ENCODE data around the gene SH3GL1. TPM values are rescaled to one million over a fixed set of nuclear protein-coding genes. Genes with fewer than 3 reads are reported as not detected.

Gene SH3GL1
- total RNA-seq, 2 experiments from 2014 or later, result 62.1 to 64.0 TPM

- Mint-ChIP-seq H3K9me3 (no peaks in the 10 kb centered on the region), H3K27me3 (no peaks in the 10 kb centered on the region), H3K4me3 (peak overlapping the region; percentile 73), H3K36me3 (ENCODE audit: low read depth) (peaks cover 11% of the 10 kb centered on the region), H3K27ac (peak overlapping the region; percentile 97), H3K4me1 (peaks cover 56% of the 10 kb centered on the region)
- ChIA-PET CTCF (interaction anchor here (0.9 to 2.9 kb wide), 3 partner anchors 16 to 33 kb away, joined by 3 to 36 read pairs (median 4); partner anchors contain the start of genes CHAF1A and SH3GL1), POLR2A (interaction anchor here (0.8 to 2.6 kb wide), 6 partner anchors 9 to 34 kb away, joined by 4 to 20 read pairs (median 5); partner anchors contain the start of genes CHAF1A, MPND and SH3GL1)
- DNase-seq, result peak; percentile 33
These were observed 32.1 kb downstream of the SH3GL1 start for GRCh38 chr19:4368128-4368820.

DNA sequence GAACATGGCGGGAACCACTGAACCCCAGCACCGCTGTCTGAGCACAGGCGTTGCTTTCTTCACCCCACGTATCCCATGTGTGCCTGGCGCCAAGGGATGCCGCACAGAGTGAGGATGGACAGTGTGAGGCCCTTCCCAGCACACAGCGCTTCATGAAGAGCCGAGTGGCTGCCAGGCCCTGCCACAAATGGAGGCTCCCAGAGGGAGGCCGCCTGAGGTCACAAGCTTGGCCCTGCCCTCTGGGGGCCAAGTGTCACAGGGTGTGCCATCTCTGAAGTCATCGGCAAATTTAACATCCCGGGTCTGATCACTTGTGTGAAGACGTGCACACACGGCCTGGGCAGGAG, 32.6 kb downstream of the SH3GL1 start:
- no peak for DNase-seq
- CTCF ChIA-PET, result interaction anchor here (2.9 kb wide), 1 partner anchor 33 kb away, joined by 36 read pairs; the partner anchor contains the start of genes CHAF1A and SH3GL1
- no peaks in the 10 kb centered on the region for H3K27me3 Mint-ChIP-seq
- H3K4me3 Mint-ChIP-seq, result no peak overlapping the region
- H3K4me1 Mint-ChIP-seq, result peaks cover 54% of the 10 kb centered on the region
- peaks cover 11% of the 10 kb centered on the region for H3K36me3 Mint-ChIP-seq (ENCODE audit: low read depth)
- POLR2A ChIA-PET, result interaction anchor here (1.8 to 2.0 kb wide), 2 partner anchors 24 to 34 kb away, joined by 6 to 11 read pairs; partner anchors contain the start of genes CHAF1A and MPND
- H3K9me3 Mint-ChIP-seq, result no peaks in the 10 kb centered on the region
- peak overlapping the region; percentile 97 for H3K27ac Mint-ChIP-seq

DNA sequence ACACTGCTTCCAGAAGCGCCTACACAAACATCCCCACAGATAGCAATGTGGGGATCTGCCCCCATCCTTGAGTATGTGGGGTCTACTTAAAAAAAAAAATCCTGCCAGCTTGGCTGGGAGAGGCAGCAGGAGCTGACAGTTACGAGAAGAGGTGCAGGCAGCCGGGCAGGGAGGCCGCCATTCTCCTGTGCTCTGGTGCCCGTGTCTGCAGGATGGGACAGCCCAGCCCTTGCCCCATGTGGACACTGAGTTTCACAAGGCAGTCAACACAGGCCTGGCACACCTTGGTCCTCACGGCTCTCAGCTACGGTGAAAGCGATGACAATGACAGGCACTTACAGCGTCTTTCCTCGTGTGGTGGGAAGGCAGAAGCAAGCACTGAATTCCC, 33.0 kb downstream of the SH3GL1 start:
- H3K4me3 Mint-ChIP-seq, result no peak overlapping the region
- peak overlapping the region; percentile 97 for H3K27ac Mint-ChIP-seq
- peaks cover 11% of the 10 kb centered on the region for H3K36me3 Mint-ChIP-seq (ENCODE audit: low read depth)
- CTCF ChIA-PET, result interaction anchor here (0.6 to 1.7 kb wide), 2 partner anchors 15 to 380 kb away, joined by 5 to 7 read pairs; no protein-coding TSS in a partner anchor
- H3K27me3 Mint-ChIP-seq, result no peaks in the 10 kb centered on the region
- no peak for DNase-seq
- POLR2A ChIA-PET, result interaction anchor here (1.0 to 2.0 kb wide), 3 partner anchors 23 to 35 kb away, joined by 3 to 11 read pairs (median 6); partner anchors contain the start of genes CHAF1A, MPND and SH3GL1
- peaks cover 50% of the 10 kb centered on the region for H3K4me1 Mint-ChIP-seq
- no peaks in the 10 kb centered on the region for H3K9me3 Mint-ChIP-seq

DNA sequence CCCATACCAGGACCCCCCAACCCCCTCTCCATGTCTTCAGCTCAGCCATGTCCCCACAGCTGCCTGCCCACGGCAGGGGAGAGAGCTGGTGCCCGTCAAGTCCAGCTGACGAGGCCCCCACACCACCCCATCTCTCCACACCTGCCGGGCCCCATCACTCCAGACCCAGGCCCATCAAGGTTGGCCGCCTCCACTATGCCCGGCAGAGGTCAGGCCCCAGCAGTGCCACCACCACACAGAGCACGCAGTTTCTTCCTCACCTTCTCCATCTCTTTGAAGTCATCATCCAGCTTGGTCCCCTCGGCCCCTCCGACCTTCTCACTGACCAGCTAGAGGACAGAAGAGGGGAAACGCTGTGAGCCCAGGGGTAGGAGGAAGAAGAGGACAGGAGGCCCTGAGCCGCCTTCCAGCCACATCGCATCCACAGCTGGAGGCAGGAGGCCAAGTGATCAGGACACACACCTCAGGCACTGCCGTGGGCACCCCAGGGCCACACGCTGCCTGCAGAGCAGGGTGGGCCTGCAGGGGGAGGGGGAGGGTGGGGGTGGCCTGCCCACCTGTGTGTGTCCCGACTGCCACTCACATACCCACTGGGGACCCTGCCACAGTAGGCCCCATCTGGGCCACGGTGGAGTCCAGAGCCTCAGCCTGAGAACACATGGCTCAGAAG, 33.5 kb downstream of the SH3GL1 start:
- CTCF ChIA-PET, result interaction anchor here (0.6 to 1.7 kb wide), 2 partner anchors 14 to 379 kb away, joined by 5 to 7 read pairs; no protein-coding TSS in a partner anchor
- H3K4me1 Mint-ChIP-seq, result peaks cover 46% of the 10 kb centered on the region
- no peak overlapping the region for H3K4me3 Mint-ChIP-seq
- no peak for DNase-seq
- no peaks in the 10 kb centered on the region for H3K9me3 Mint-ChIP-seq
- no peaks in the 10 kb centered on the region for H3K27me3 Mint-ChIP-seq
- POLR2A ChIA-PET, result interaction anchor here (0.6 to 5.9 kb wide), 6 partner anchors 10 to 49 kb away, joined by 3 to 22 read pairs (median 4); partner anchors contain the start of genes CHAF1A, MPND and SH3GL1
- H3K27ac Mint-ChIP-seq, result peak overlapping the region; percentile 97
- peaks cover 16% of the 10 kb centered on the region for H3K36me3 Mint-ChIP-seq (ENCODE audit: low read depth)

DNA sequence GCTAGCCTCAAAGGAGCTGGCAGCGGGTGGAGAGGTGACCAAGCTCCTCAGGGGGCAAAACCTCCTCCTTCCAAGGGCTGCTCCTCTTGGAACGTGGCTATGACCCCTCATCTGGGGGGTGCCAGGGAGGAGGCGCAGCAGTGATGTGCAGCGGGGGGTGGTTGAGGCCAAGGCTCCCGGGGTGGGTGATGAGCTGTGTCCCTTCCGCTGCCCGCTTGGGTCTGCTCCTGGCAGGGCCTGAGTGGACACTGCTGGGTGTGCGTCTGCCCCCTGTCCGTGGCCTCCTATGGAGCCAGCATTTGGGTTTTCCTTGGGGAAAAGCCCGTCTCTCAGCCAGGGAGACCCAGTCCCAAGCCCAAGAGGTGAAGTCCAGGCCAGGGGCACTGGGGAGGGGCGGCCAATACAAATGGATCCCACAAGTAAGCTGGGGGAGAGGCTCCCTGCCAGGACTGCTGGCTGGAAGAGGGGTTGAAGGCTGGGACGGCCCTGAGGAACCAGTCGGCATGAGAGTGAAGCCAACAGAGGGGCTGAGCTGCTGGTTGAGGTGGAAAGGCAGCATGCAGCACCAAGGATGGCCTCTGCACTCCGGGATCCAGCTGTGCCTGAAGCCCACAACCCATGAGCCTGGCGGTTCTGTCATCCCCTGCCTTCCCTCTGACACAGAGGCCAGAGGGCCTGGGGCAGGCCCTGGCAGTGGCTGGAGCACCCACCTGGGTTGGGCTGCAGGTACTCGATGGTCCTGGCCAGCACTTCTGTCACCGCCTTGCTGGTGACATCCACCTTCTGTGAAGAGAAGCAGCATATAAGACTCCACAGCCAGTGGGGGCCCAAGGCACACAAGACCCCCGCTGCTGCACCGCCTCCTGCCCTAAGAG, 34.3 kb downstream of the SH3GL1 start:
- ChIA-PET CTCF (interaction anchor here (1.7 kb wide), 1 partner anchor 13 kb away, joined by 7 read pairs; no protein-coding TSS in a partner anchor), POLR2A (interaction anchor here (0.6 to 5.9 kb wide), 7 partner anchors 10 to 50 kb away, joined by 3 to 22 read pairs (median 5); partner anchors contain the start of genes CHAF1A, MPND and SH3GL1)
- no peak overlapping the region for H3K27ac Mint-ChIP-seq
- H3K4me3 Mint-ChIP-seq, result no peak overlapping the region
- no peak for DNase-seq
- no peaks in the 10 kb centered on the region for H3K27me3 Mint-ChIP-seq
- peaks cover 38% of the 10 kb centered on the region for H3K4me1 Mint-ChIP-seq
- H3K9me3 Mint-ChIP-seq, result no peaks in the 10 kb centered on the region
- H3K36me3 Mint-ChIP-seq (ENCODE audit: low read depth), result peaks cover 16% of the 10 kb centered on the region

- Mint-ChIP-seq H3K27ac (no peak overlapping the region), H3K4me1 (peaks cover 31% of the 10 kb centered on the region), H3K9me3 (no peaks in the 10 kb centered on the region), H3K27me3 (no peaks in the 10 kb centered on the region), H3K36me3 (ENCODE audit: low read depth) (peaks cover 23% of the 10 kb centered on the region), H3K4me3 (no peak overlapping the region)
- no peak for DNase-seq
- ChIA-PET POLR2A (interaction anchor here (1.0 to 5.9 kb wide), 4 partner anchors 9 to 35 kb away, joined by 5 to 22 read pairs (median 6); partner anchors contain the start of genes MPND and SH3GL1), CTCF (interaction anchor here (1.3 to 3.5 kb wide), 2 partner anchors 13 to 98 kb away, joined by 3 to 11 read pairs; no protein-coding TSS in a partner anchor)
These were observed 35.0 kb downstream of the SH3GL1 start for GRCh38 chr19:4365341-4365740.

- peaks cover 27% of the 10 kb centered on the region for H3K36me3 Mint-ChIP-seq (ENCODE audit: low read depth)
These were observed 36.6 kb downstream of the SH3GL1 start for GRCh38 chr19:4363571-4364304.

GRCh38 chr19:4362831-4363545, 37.4 kb downstream of the SH3GL1 start:
- DNase-seq, result no peak
- Mint-ChIP-seq H3K4me3 (no peak overlapping the region), H3K36me3 (ENCODE audit: low read depth) (peaks cover 26% of the 10 kb centered on the region), H3K27me3 (no peaks in the 10 kb centered on the region), H3K4me1 (peaks cover 10% of the 10 kb centered on the region), H3K9me3 (no peaks in the 10 kb centered on the region), H3K27ac (no peak overlapping the region)
- ChIA-PET CTCF (interaction anchor here (1.2 to 3.5 kb wide), 4 partner anchors 10 to 39 kb away, joined by 4 to 11 read pairs (median 5); partner anchors contain the start of genes CHAF1A and MPND), POLR2A (interaction anchor here (5.9 kb wide), 1 partner anchor 20 kb away, joined by 22 read pairs; the partner anchor contains the start of gene MPND)

More at GRCh38 chr19:4363571-4364304, 36.6 kb downstream of the SH3GL1 start:
- CTCF ChIA-PET, result interaction anchor here (1.2 to 3.5 kb wide), 5 partner anchors 11 to 97 kb away, joined by 3 to 11 read pairs (median 5); partner anchors contain the start of genes CHAF1A and MPND
- no peak for DNase-seq
- Mint-ChIP-seq H3K4me3 (no peak overlapping the region), H3K4me1 (peaks cover 17% of the 10 kb centered on the region), H3K27me3 (no peaks in the 10 kb centered on the region), H3K9me3 (no peaks in the 10 kb centered on the region), H3K27ac (no peak overlapping the region)
- POLR2A ChIA-PET, result interaction anchor here (5.9 kb wide), 1 partner anchor 20 kb away, joined by 22 read pairs; the partner anchor contains the start of gene MPND

DNA sequence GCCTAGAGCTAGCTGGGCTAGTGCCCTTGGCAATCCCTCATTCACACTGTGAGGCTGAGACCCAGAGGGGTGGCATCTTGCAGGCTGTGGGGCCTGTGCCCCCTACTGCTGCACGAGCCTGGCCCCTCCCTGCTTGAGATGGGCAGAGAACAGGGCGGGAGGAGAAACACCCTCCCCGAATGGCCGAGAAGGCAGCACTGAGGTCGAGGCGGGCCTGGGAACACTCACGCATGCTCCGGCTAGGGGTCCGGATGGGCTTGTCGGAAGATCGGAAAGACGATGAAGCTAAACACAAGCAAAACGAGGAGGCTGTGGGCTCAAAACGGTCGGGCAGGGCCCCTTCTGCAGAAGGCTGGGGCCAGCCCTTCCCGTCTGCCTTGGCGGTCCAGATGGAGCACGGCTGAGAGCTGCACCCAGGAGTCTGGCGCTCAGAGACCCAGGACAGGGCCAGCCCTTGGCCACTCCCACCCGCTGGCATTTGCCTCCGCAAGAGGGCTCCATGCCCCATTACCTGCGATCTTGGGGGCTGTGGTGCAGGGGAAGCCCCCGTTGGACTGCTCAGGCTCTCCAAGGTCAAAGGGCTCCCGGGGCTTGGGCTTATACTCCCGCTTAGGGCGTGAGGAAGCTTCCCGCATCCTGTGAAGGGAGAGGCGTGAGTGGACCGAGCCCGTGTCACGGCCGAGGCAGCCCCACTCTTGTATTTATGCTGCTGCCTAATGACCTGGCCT, 38.1 kb downstream of the SH3GL1 start:
- H3K36me3 Mint-ChIP-seq (ENCODE audit: low read depth), result peaks cover 22% of the 10 kb centered on the region
- ChIA-PET POLR2A (interaction anchor here (5.9 kb wide), 1 partner anchor 19 kb away, joined by 22 read pairs; the partner anchor contains the start of gene MPND), CTCF (interaction anchor here (3.5 kb wide), 1 partner anchor 10 kb away, joined by 11 read pairs; no protein-coding TSS in a partner anchor)
- no peaks in the 10 kb centered on the region for H3K9me3 Mint-ChIP-seq
- H3K27me3 Mint-ChIP-seq, result no peaks in the 10 kb centered on the region
- no peak overlapping the region for H3K4me3 Mint-ChIP-seq
- peaks cover 3% of the 10 kb centered on the region for H3K4me1 Mint-ChIP-seq
- no peak overlapping the region for H3K27ac Mint-ChIP-seq
- no peak for DNase-seq
